ENCODE results near the gene PIK3IP1.
A peak's percentile ranks its signal among the peaks of the same experiment; 100 is the strongest.

Gene PIK3IP1

DNA sequence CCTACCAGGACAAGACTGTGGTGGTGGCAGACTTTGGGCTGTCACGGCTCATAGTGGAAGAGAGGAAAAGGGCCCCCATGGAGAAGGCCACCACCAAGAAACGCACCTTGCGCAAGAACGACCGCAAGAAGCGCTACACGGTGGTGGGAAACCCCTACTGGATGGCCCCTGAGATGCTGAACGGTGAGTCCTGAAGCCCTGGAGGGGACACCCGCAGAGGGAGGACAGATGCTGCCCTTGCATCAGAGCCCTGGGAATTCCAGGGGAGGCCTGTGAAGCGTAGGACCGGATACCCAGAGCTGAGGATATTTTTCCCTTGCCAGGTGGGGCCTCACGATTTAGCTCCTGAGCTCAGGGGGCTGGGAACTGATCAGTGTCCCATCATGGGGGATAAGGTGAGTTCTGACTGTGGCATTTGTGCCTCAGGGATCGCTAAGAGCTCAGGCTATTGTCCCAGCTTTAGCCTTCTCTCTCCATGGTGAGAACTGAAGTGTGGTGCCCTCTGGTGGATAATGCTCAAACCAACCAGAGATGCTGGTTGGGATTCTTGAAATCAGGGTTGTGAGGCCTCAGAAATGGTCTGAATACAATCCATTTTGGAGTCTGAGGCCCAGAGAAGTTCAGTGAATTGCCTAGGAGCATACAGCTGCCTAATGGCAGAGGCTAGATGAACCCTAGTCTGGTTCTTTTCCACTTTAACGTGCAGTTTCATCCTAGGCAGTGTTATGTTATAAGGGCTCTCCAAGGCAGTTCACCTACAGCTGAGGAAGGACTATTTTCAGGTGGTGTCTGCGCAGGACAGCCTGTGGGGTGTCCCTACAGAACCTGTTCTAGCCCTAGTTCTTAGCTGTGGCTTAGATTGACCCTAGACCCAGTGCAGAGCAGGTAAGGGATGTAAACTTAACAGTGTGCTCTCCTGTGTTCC, 19.5 kb downstream of the PIK3IP1 start:
- DNase-seq (ENCODE audit: low read depth in 1 of 2, low spot score in 1 of 2) = peak; percentile 60 to 77
- TF ChIP-seq JUND (IDR thresholded peaks at IDR 0.05; ENCODE audit: low read depth) = no peak

DNA sequence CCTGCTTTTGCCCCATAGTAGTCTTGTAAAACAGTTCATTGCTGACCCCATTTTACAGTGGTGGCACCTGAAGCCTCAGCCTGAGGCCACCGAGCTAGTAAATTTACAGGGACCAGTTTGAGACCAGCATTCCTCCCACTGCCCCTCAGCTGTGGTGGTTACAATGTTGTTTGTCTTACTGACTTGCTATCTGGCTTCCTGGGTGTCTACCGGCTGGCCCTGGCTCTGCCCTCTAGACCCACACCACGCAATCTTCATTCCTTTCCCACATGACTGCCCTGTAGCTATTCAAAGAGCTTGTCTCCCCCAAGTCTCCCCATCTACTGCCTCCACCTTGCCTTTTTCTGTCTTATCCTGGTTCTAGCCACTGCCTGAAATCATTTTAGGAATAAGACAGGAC, 20.8 kb downstream of the PIK3IP1 start:
- in situ Hi-C loops (cut with HindIII; ENCODE audit: low pct_unique_long_range_greater_than_20kb, low sequenced_read_pairs) = no loop called here
- no peak for DNase-seq (ENCODE audit: low read depth in 1 of 2, low spot score in 1 of 2)
- TF ChIP-seq JUND (IDR thresholded peaks at IDR 0.05; ENCODE audit: low read depth) = no peak

More for the DNA sequence above, 19.5 kb downstream of the PIK3IP1 start:
- in situ Hi-C loops (cut with HindIII; ENCODE audit: low pct_unique_long_range_greater_than_20kb, low sequenced_read_pairs) = no loop called here

DNA sequence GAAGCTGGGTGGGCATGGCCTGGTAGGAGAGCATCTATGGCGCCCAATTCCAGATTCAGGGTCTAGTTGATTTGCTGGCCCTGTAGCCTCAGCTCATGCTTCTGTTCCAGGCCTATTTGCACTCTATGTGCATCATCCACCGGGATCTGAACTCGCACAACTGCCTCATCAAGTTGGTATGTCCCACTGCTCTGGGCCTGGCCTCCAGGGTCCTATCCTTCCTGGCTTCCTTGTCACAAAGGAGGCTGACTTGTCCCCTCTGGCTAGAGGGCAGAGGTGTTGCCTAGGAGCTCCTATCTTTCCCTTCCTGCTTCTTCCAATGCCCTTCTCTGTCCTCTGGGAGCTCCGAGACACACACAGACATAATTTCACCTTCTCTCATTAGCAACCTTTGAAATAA, 21.3 kb downstream of the PIK3IP1 start:
- no peak for TF ChIP-seq JUND (IDR thresholded peaks at IDR 0.05; ENCODE audit: low read depth)
- no peak for DNase-seq (ENCODE audit: low read depth in 1 of 2, low spot score in 1 of 2)
- in situ Hi-C loops (cut with HindIII; ENCODE audit: low pct_unique_long_range_greater_than_20kb, low sequenced_read_pairs) = no loop called here

DNA sequence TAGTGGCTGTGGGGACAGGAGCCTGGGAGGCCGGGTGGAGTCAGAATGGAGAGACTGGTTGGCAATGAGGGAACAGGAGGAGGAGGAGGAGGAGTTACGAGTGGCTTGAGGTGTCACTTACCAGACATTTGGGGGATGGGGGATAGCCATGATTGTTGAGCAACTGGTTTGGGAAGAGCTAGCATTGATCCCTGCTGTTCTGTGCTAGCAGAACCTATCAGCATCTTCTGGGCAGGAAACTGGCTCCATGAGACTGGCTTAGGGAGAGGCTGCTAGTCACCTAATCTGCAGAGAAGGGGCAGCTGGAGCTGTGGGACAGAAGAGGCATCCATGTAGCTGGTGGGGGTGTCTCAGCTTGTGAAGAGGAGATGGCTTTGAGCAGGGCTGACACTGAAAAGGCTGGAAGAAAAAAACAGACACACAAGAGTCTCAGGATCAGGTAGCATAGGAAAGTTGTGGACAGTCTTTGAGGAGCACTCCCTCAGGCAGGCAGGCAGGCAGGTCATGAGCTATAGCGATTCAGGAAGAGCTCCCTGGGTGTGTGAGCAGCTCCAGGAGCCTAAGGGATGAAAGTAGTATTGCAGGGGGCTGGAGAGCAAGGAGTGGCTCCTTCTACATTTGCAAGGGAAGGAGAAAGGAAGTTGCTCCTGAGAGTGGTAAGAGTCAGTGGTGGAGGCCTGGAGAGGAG, 22.3 kb downstream of the PIK3IP1 start:
- in situ Hi-C loops (cut with HindIII; ENCODE audit: low pct_unique_long_range_greater_than_20kb, low sequenced_read_pairs) = no loop called here
- TF ChIP-seq JUND (IDR thresholded peaks at IDR 0.05; ENCODE audit: low read depth) = no peak
- peak in 1 of 2 experiments; percentile 87 for DNase-seq (ENCODE audit: low read depth in 1 of 2, low spot score in 1 of 2)

DNA sequence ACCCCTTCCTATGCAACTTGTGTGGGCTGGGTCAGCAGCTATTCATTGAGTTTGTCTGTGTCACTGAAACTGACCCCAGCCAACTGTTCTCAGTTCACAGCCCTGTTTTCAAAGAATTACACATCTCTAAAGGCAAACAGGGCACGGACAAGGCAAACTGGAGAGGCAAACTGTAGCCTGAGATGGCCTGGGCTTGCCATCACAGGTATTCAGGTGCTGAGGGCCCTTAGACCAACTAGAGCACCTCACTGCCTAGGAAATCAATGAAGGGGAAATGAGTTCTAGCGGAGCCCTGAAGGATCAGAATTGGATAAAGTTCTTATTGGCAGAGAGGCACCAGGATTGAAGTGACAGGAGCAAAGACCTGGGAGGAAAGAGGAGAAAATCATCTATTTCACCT, 24.0 kb downstream of the PIK3IP1 start:
- DNase-seq (ENCODE audit: low read depth in 1 of 2, low spot score in 1 of 2) = no peak
- no peak for TF ChIP-seq JUND (IDR thresholded peaks at IDR 0.05; ENCODE audit: low read depth)
- in situ Hi-C loops (cut with HindIII; ENCODE audit: low pct_unique_long_range_greater_than_20kb, low sequenced_read_pairs) = no loop called here

DNA sequence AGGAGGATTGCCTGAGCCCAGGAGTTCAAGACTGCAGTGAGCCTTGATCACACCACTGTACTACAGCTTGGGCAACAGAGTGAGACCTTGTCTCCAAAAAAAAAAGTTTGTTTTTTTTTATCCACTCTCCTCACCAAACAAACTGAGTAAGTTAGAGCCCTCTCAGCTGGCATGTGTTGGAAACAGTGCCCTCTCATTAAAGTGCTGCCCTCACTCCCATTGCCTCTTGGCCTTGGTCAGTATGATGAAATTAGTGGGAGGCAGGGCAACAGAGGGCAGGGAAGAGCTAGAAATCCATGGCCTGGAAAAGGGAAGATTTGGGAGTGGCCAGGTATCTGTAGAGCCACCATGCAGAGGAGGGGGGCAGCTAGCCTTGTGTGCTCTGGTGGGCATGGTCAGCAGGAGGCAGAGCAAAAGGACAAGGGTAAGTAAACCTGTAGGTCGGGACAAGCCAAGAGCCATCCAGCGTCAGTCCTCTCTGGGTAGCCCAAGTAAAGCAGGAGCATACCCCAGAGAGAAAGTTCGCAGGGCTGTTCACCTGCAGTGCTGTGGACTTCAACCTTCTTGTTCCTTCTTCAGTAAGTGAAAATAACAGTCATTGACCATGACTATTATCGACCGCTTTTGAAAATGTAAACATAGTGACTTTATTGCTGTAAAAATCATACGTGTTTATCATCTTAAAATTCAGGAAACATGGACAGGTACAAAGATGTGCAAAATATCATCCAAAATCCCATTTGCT, 28.2 kb downstream of the PIK3IP1 start:
- no peak for TF ChIP-seq JUND (IDR thresholded peaks at IDR 0.05; ENCODE audit: low read depth)
- DNase-seq (ENCODE audit: low read depth in 1 of 2, low spot score in 1 of 2) = no peak
- in situ Hi-C loops (cut with HindIII; ENCODE audit: low pct_unique_long_range_greater_than_20kb, low sequenced_read_pairs) = no loop called here

DNA sequence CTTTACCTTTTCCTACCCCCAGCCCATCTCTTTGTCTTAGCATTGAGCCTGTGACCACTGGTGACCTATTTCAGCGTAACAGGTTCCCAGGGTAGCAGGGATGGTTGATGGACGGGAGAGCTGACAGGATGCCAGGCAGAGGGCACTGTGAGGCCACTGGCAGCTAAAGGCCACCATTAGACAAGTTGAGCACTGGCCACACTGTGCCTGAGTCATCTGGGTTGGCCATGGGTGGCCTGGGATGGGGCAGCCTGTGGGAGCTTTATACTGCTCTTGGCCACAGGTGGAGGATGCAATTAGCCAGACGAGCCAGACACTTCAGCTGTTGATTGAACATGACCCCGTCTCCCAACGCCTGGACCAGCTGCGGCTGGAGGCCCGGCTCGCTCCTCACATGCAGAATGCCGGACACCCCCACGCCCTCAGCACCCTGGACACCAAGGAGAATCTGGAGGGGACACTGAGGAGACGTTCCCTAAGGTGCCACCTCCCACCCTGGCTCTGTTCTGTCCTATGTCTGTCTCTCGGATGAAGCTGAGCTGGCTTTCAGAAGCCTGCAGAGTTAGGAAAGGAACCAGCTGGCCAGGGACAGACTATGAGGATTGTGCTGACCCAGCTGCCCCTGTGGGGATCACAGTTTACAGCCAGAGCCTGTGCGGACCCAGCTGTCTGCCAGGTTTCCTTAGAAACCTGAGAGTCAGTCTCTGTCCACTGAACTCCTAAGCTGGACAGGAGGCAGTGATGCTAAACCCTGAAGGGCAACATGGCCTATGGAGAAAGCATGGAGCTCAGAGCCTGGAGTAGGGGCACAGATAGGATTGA, 29.8 kb downstream of the PIK3IP1 start:
- no peak for DNase-seq (ENCODE audit: low read depth in 1 of 2, low spot score in 1 of 2)
- no peak for TF ChIP-seq JUND (IDR thresholded peaks at IDR 0.05; ENCODE audit: low read depth)
- in situ Hi-C loops (cut with HindIII; ENCODE audit: low pct_unique_long_range_greater_than_20kb, low sequenced_read_pairs) = no loop called here

DNA sequence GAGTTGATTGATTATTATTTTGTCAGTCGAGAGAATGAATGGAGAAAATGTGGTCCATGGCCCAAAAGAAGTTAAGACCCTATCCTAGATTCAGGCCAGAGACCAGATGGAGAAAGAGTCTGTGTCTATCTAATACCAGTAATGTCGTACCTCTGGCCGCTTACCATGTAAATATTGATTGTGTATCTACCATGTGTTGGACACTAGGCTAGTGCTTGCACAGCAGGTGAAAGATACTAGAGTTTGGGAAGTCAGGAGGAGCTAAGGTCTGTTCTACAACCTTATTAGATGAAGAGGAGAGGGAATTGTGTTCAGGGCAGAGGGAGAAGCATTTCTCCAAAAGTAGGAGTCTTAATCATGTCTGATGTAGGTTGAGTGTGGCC, 31.8 kb downstream of the PIK3IP1 start:
- DNase-seq (ENCODE audit: low read depth in 1 of 2, low spot score in 1 of 2) = no peak
- no peak for TF ChIP-seq JUND (IDR thresholded peaks at IDR 0.05; ENCODE audit: low read depth)
- in situ Hi-C loops (cut with HindIII; ENCODE audit: low pct_unique_long_range_greater_than_20kb, low sequenced_read_pairs) = no loop called here

DNA sequence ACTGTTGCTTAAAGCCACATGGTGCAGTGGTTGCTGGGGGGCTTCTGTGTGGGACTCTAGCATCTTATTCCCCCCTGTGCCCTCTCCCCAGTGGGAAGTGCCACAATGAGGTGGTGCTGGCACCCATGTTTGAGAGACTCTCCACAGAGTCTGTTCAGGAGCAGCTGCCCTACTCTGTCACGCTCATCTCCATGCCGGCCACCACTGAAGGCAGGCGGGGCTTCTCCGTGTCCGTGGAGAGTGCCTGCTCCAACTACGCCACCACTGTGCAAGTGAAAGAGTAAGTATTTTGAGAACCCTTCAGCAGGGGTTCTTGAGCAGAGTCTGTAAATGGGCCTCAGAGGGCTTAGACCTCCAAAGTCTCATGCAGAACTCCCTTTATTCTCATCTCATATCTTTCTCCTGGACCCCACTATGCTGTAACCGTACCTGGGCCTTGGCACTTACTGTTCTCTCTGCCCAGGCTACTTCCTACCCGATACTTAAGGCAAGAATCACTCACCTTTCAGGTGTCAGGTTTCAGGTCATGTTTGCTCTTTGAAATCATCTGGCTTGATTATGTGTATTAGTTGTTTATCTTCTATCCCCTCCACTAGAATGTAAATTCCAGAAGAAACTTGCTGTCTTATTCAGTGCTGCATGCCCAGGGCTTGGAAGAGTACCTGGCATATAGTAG, 32.4 kb downstream of the PIK3IP1 start:
- in situ Hi-C loops (cut with HindIII; ENCODE audit: low pct_unique_long_range_greater_than_20kb, low sequenced_read_pairs) = no loop called here
- DNase-seq (ENCODE audit: low read depth in 1 of 2, low spot score in 1 of 2) = no peak
- no peak for TF ChIP-seq JUND (IDR thresholded peaks at IDR 0.05; ENCODE audit: low read depth)

DNA sequence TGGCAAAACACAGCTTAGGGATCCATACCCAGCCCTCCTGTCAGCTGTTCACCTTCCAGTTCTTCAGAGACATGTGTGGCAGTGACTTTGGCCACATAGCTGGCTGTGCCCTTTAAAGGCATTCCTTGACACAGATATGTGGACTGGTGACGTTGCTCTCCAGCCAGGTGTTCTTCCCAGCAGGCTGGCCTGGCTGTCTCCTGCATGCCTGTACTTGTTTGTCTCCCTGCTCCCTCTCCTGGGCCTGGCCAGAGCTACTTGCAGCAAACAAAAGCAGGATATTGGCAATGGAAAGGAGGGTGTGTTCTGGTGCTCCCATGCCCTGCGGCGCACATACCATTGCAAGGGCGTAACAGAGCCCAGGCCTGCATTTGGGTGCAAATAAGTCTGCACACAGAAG, 38.3 kb downstream of the PIK3IP1 start:
- DNase-seq (ENCODE audit: low read depth in 1 of 2, low spot score in 1 of 2) = peak; percentile 57 to 98
- in situ Hi-C loops (cut with HindIII; ENCODE audit: low pct_unique_long_range_greater_than_20kb, low sequenced_read_pairs) = no loop called here
- no peak; the same call in 1 of the 2 replicates for TF ChIP-seq JUND (IDR thresholded peaks at IDR 0.05; ENCODE audit: low read depth)

DNA sequence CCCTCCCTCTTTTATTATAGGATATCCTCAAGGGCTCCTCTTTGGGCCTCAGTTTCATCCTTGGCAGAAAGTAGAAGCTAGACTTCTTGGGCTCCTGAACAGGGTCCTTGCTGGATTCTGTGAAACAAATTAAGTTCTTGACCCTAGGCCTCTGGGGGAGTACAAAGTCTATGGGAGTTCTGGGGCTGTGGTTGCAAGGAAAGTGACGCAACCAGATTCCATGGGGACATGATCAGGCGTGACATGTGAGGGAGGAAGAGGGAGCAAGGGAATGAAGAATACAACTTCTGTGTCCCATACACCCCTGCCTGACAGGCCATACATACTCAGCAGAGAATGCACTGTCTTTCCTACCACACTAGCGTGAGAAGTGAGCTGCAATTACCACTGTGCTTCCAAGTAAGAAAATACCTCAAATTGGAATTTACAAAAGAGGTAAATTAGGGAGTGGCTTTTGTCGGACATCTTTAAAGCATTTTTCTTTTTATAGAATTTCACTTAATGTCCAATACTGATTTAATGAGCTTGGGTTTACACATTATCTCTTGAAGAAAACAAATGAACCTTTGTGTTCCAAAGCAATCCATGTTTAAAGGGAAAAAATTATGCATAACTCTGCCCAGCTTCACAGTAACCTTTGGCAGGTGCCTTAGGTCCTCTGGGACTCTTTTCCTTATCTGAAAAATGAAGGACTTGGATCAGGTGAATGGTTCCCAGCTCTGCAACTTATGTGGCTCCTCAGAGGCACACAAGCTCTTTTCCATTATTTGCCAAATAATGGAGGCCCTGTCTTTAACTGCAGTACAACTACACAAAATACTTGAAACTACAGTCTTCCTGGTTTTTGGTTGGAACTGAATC, 41.3 kb downstream of the PIK3IP1 start:
- in situ Hi-C loops (cut with HindIII; ENCODE audit: low pct_unique_long_range_greater_than_20kb, low sequenced_read_pairs) = no loop called here
- DNase-seq (ENCODE audit: low read depth in 1 of 2, low spot score in 1 of 2) = peak in 1 of 2 experiments; percentile 35
- no peak for TF ChIP-seq JUND (IDR thresholded peaks at IDR 0.05; ENCODE audit: low read depth)
